Prostate gland (tissue), 1 donor: Measurements from ENCODE around the gene KHDRBS1.

Experiments
- POLR2A ChIP-seq: fragments of 450-650 bp; IDR thresholded peaks from one replicate; pipeline ENCODE4 v1.6.1; 2016; ENCODE audit warnings: antibody characterized with exemption, mild to moderate bottlenecking
- POLR2AphosphoS5 ChIP-seq: sonication (generic); formaldehyde crosslinking; IDR thresholded peaks from one replicate; pipeline ENCODE4 v1.6.1; 2017; ENCODE audit warnings: antibody characterized with exemption

- TF ChIP-seq POLR2AphosphoS5 (no peak), POLR2A (no peak)
Measured at GRCh38 chr1:32007591-32007940, 6.1 kb upstream of the KHDRBS1 start.
